Measurements from ENCODE around the gene CITED4.

Gene CITED4

DNA sequence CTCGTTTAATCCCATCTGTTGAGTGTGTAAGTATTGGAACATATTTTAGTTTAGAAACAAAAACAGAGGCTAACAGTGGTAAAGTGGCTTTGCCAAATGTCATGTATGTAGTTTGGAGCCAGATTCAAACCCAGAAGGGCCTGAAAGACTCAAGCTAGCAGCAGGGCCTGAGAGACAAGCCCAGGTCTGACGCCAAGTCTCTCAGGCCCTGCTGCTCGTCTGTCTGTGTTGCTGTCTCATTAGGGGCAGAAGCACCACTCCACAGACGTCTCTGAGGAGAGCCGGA, 8.3 kb downstream of the CITED4 start:
- Histone ChIP-seq H3K4me3 (ENCODE audit: low read depth, low read length) (no peak overlapping the region), H3K4me1 (no peaks in the 10 kb centered on the region), H3K27me3 (no peaks in the 10 kb centered on the region), H3K9me3 (no peaks in the 10 kb centered on the region), H3K36me3 (no peaks in the 10 kb centered on the region)
- TF ChIP-seq, protein P1, sequence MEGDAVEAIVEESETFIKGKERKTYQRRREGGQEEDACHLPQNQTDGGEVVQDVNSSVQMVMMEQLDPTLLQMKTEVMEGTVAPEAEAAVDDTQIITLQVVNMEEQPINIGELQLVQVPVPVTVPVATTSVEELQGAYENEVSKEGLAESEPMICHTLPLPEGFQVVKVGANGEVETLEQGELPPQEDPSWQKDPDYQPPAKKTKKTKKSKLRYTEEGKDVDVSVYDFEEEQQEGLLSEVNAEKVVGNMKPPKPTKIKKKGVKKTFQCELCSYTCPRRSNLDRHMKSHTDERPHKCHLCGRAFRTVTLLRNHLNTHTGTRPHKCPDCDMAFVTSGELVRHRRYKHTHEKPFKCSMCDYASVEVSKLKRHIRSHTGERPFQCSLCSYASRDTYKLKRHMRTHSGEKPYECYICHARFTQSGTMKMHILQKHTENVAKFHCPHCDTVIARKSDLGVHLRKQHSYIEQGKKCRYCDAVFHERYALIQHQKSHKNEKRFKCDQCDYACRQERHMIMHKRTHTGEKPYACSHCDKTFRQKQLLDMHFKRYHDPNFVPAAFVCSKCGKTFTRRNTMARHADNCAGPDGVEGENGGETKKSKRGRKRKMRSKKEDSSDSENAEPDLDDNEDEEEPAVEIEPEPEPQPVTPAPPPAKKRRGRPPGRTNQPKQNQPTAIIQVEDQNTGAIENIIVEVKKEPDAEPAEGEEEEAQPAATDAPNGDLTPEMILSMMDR (IDR thresholded peaks at IDR 0.05; ENCODE audit: low read depth, low read length): no peak
- DNase-seq: no peak

DNA sequence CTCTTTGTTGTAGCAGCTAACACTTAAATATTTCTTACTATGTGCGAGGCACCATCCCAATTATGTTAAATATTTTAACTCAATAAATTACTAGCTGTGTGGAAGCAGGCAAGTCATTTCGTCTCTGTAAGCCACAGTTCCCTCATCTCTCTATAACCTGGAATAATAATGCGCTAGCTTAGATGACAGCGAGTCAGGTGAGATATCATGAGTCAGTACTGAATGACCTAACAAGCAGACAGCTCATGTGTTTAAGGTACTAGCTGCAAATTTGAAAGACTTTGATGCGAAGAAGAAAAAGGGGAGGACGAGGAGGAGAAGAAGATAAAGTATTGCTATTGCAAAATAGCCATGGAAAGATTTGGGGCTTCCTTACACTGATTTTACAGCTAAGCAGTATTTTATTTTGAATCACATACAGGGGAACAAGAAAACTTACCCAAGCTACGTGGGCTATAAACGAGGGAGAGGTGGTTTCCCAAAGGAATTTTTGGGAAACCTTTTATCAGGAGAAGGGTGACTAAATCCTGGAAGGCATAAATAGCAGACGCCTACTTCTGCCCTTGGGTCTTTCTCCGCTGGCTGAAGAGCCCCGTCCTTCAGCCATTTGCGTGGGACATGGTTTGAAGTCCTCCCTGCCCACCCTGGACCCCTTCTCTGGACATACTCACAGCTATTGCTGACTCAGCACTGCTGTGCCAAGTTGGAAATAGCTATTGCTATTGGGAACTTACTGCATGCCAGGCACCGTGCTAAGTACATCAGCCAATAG, 8.9 kb downstream of the CITED4 start:
- H3K9me3 ChIP-seq: no peaks in the 10 kb centered on the region

GRCh38 chr1:40851643-40852042, 10.5 kb downstream of the CITED4 start:
- no peaks in the 10 kb centered on the region for H3K36me3 ChIP-seq
- H3K9me3 ChIP-seq: no peaks in the 10 kb centered on the region
- H3K4me1 ChIP-seq: no peaks in the 10 kb centered on the region
- TF ChIP-seq, protein P1 (IDR thresholded peaks at IDR 0.05; ENCODE audit: low read depth, low read length): no peak
- no peak overlapping the region for H3K4me3 ChIP-seq (ENCODE audit: low read depth, low read length)
- no peak for DNase-seq
- H3K27me3 ChIP-seq: no peaks in the 10 kb centered on the region

More for the DNA sequence above, 8.9 kb downstream of the CITED4 start:
- no peaks in the 10 kb centered on the region for H3K4me1 ChIP-seq
- H3K4me3 ChIP-seq (ENCODE audit: low read depth, low read length): no peak overlapping the region
- DNase-seq: no peak
- H3K27me3 ChIP-seq: no peaks in the 10 kb centered on the region
- no peaks in the 10 kb centered on the region for H3K36me3 ChIP-seq
- TF ChIP-seq, protein P1 (IDR thresholded peaks at IDR 0.05; ENCODE audit: low read depth, low read length): no peak

DNA sequence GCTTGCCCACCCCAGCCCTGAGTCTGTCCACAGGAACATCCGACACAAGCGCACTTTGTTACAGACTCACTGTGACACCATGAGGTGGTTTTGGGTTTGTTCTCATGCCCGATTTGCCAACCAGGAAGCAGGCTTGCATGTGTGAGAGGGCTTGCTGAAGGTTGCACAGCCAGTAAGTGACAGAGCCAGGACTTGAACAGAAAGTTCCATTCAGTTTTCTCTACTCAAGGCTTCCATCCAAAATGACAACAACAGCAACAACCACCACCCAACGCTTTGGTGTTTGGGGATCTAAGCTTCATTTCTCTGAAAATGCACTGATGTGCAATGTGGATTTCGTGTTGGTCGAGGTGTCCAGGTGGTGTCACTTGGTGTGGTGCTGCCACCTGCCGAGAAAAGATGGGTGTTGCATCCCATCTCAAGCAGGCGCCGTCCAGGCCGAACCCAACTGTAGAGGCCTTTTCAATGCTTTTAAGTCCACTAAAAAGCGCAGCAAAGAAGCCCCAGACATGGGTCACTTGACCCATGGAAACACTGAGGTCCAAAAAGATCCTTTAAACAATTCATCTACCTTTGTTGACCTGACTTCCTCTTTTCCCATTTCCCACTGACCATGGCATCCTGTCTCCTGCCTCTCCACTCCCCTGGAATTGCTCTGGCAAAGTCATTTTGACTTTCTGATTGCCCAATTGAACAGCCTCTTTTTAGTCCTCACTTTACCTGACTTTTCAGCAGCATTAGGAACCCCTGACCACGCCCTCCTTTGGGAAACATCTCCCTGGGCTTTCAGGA, 12.2 kb downstream of the CITED4 start:
- no peaks in the 10 kb centered on the region for H3K27me3 ChIP-seq
- DNase-seq: peak; percentile 58
- TF ChIP-seq, protein P1 (IDR thresholded peaks at IDR 0.05; ENCODE audit: low read depth, low read length): peak; percentile 70
- H3K4me1 ChIP-seq: no peaks in the 10 kb centered on the region
- H3K9me3 ChIP-seq: no peaks in the 10 kb centered on the region
- no peaks in the 10 kb centered on the region for H3K36me3 ChIP-seq
- no peak overlapping the region for H3K4me3 ChIP-seq (ENCODE audit: low read depth, low read length)

- Histone ChIP-seq H3K4me3 (ENCODE audit: low read depth, low read length) (no peak overlapping the region), H3K9me3 (no peaks in the 10 kb centered on the region), H3K27me3 (no peaks in the 10 kb centered on the region), H3K4me1 (peaks cover 2% of the 10 kb centered on the region; the same call in 1 of the 2 replicates), H3K36me3 (no peaks in the 10 kb centered on the region)
- TF ChIP-seq, protein P1 (IDR thresholded peaks at IDR 0.05; ENCODE audit: low read depth, low read length): peak; percentile 77
- peak; percentile 51 for DNase-seq
Observed at GRCh38 chr1:40848530-40849189, 13.5 kb downstream of the CITED4 start.
